WTC11 (cell line): ENCODE measurements around the gene CHRNA5. TPM values are rescaled to one million over a fixed set of nuclear protein-coding genes. Genes with fewer than 3 reads are reported as not detected.

ENCODE experiments used
- ATAC-seq: fragments of 200-7000 bp; cut with Tn5 transposase; 2 replicates; pipeline ENCODE4 v1.10.0; 2021; ENCODE audit warnings: mild to moderate bottlenecking, moderate library complexity
- CTCF ChIA-PET: fragments of 300-600 bp; sonication (Branson Sonifier 250); formaldehyde crosslinking; loops from one replicate; lab custom pipeline; 2021; ENCODE audit warnings: antibody characterized with exemption; lab: Charles Lee
- POLR2A ChIA-PET: fragments of 350-600 bp; sonication (Branson Sonifier 250); formaldehyde crosslinking; loops from one replicate; lab custom pipeline; 2021; ENCODE audit warnings: antibody characterized with exemption; lab: Charles Lee
- DNase-seq: peaks from one replicate; pipeline ENCODE4 v3.0.0; 2021; ENCODE audit warnings: low spot score
- H3K27ac Mint-ChIP-seq: 2 replicates; pipeline ENCODE4 v1.8.0; 2021; ENCODE audit warnings: mixed read lengths
- H3K27me3 Mint-ChIP-seq: 2 replicates; pipeline ENCODE4 v1.8.0; 2021; ENCODE audit warnings: low read depth, mild to moderate bottlenecking, moderate library complexity, mixed read lengths
- H3K36me3 Mint-ChIP-seq: 2 replicates; pipeline ENCODE4 v1.8.0; 2021; ENCODE audit warnings: mixed read lengths
- H3K4me1 Mint-ChIP-seq: 2 replicates; pipeline ENCODE4 v1.8.0; 2022; ENCODE audit warnings: mixed read lengths
- H3K4me3 Mint-ChIP-seq: 2 replicates; pipeline ENCODE4 v1.8.0; 2021; ENCODE audit warnings: mild to moderate bottlenecking, moderate library complexity, mixed read lengths
- H3K9me3 Mint-ChIP-seq: 2 replicates; pipeline ENCODE4 v1.8.0; 2021; ENCODE audit warnings: mixed read lengths
- AFF4 ChIP-seq: sonication (generic); formaldehyde crosslinking; IDR thresholded peaks from 2 replicates; pipeline ENCODE4 v1.8.1; 2023; ENCODE audit warnings: mild to moderate bottlenecking, missing genetic modification reagents, borderline replicate concordance
- ATF2 ChIP-seq: sonication (generic); formaldehyde crosslinking; IDR thresholded peaks from 2 replicates; pipeline ENCODE4 v1.8.1; 2022; ENCODE audit warnings: low read depth, missing genetic modification reagents, borderline replicate concordance
- CBFB ChIP-seq: sonication (generic); formaldehyde crosslinking; IDR thresholded peaks from 2 replicates; pipeline ENCODE4 v1.8.1; 2022; ENCODE audit warnings: mild to moderate bottlenecking, low read depth, missing genetic modification reagents
- CREB1 ChIP-seq: sonication (generic); formaldehyde crosslinking; IDR thresholded peaks from 2 replicates; pipeline ENCODE4 v1.8.0; 2023; ENCODE audit warnings: mild to moderate bottlenecking, missing genetic modification reagents
- CREM ChIP-seq: sonication (generic); formaldehyde crosslinking; IDR thresholded peaks from 2 replicates; pipeline ENCODE4 v1.8.1; 2022; ENCODE audit warnings: mild to moderate bottlenecking, missing genetic modification reagents, moderate library complexity
- E2F1 ChIP-seq: sonication (generic); formaldehyde crosslinking; IDR thresholded peaks from 2 replicates; pipeline ENCODE4 v1.8.0; 2022; ENCODE audit warnings: mild to moderate bottlenecking, missing genetic modification reagents
- ESRRA ChIP-seq: sonication (generic); formaldehyde crosslinking; IDR thresholded peaks from 2 replicates; pipeline ENCODE4 v1.8.1; 2022; ENCODE audit warnings: mild to moderate bottlenecking, missing genetic modification reagents, borderline replicate concordance
- FOXP4 ChIP-seq: sonication (generic); formaldehyde crosslinking; IDR thresholded peaks from 2 replicates; pipeline ENCODE4 v1.8.0; 2022; ENCODE audit warnings: mild to moderate bottlenecking, missing genetic modification reagents
- JAZF1 ChIP-seq: fragments of 250-450 bp; sonication (Bioruptor Pico); IDR thresholded peaks from 2 replicates; pipeline ENCODE4 v1.9.0; 2021; ENCODE audit warnings: moderate library complexity, mild to moderate bottlenecking, inconsistent platforms
- MXD4 ChIP-seq: fragments of 250-450 bp; sonication (Bioruptor Pico); IDR thresholded peaks from 2 replicates; pipeline ENCODE4 v1.8.0; 2021; ENCODE audit warnings: mild to moderate bottlenecking, moderate library complexity, borderline replicate concordance
- NR2C2 ChIP-seq: sonication (generic); formaldehyde crosslinking; IDR thresholded peaks from 2 replicates; pipeline ENCODE4 v1.8.0; 2022; ENCODE audit warnings: mild to moderate bottlenecking, missing genetic modification reagents
- SMAD3 ChIP-seq: sonication (generic); formaldehyde crosslinking; IDR thresholded peaks from 2 replicates; pipeline ENCODE4 v1.8.0; 2022; ENCODE audit warnings: missing genetic modification reagents, mild to moderate bottlenecking, borderline replicate concordance
- SMAD4 ChIP-seq: sonication (generic); formaldehyde crosslinking; IDR thresholded peaks from 2 replicates; pipeline ENCODE4 v1.8.0; 2022; ENCODE audit warnings: mild to moderate bottlenecking, missing genetic modification reagents
- ZMAT4 ChIP-seq: fragments of 250-450 bp; sonication (Bioruptor Pico); IDR thresholded peaks from 2 replicates; pipeline ENCODE4 v1.9.0; 2021; ENCODE audit warnings: mild to moderate bottlenecking
- ZNF138 ChIP-seq: sonication (generic); formaldehyde crosslinking; conservative IDR thresholded peaks from 2 replicates; pipeline ENCODE4 v1.8.1; 2022; ENCODE audit warnings: mild to moderate bottlenecking, moderate library complexity, missing genetic modification reagents
- ZNF263 ChIP-seq: sonication (generic); formaldehyde crosslinking; IDR thresholded peaks from 2 replicates; pipeline ENCODE4 v1.8.1; 2022; ENCODE audit warnings: low read depth, mild to moderate bottlenecking, moderate library complexity, missing genetic modification reagents
- ZNF425 ChIP-seq: fragments of 250-450 bp; sonication (Bioruptor Pico); conservative IDR thresholded peaks from 2 replicates; pipeline ENCODE4 v1.9.0; 2021; ENCODE audit warnings: mild to moderate bottlenecking
- ZNF671 ChIP-seq: fragments of 250-450 bp; sonication (Bioruptor Pico); IDR thresholded peaks from 2 replicates; pipeline ENCODE4 v1.8.0; 2021; ENCODE audit warnings: mild to moderate bottlenecking
- total RNA-seq: library from RNA; stranded (reverse); gene quantifications from 3 replicates; pipeline ENCODE4 v1.2.3, GENCODE V29; 2021

Gene CHRNA5
- total RNA-seq, 1 experiment from 2014 or later: 21.0 TPM

- Mint-ChIP-seq H3K27me3 (peaks cover 20% of the 10 kb centered on the region), H3K27ac (no peak overlapping the region), H3K9me3 (no peaks in the 10 kb centered on the region), H3K4me3 (no peak overlapping the region), H3K36me3 (peaks cover 9% of the 10 kb centered on the region), H3K4me1 (peaks cover 4% of the 10 kb centered on the region)
- ATAC-seq (no peak), DNase-seq (no peak)
- POLR2A ChIA-PET: no interaction called here
- no peak for TF ChIP-seq NR2C2 (CRISPR knock-in tag)
- no peak for TF ChIP-seq ATF2
- no peak for TF ChIP-seq FOXP4 (CRISPR knock-in tag)
- no peak for TF ChIP-seq CREB1 (CRISPR knock-in tag)
- no peak for TF ChIP-seq ESRRA (CRISPR knock-in tag)
- TF ChIP-seq CBFB (CRISPR knock-in tag): no peak
- no peak for TF ChIP-seq CREM (CRISPR knock-in tag)
- TF ChIP-seq JAZF1: no peak
- no peak for TF ChIP-seq E2F1
- TF ChIP-seq SMAD4: no peak
- TF ChIP-seq SMAD3 (CRISPR knock-in tag): no peak
- no peak for TF ChIP-seq AFF4
- no peak for TF ChIP-seq ZMAT4 (CRISPR knock-in tag)
- TF ChIP-seq ZNF425 (CRISPR knock-in tag): no peak
- TF ChIP-seq ZNF671 (CRISPR knock-in tag): no peak
- TF ChIP-seq ZNF138: no peak
- TF ChIP-seq MXD4: no peak
- no peak for TF ChIP-seq ZNF263 (CRISPR knock-in tag)
- CTCF ChIA-PET: interaction anchor here (0.8 kb wide), 1 partner anchor 12 kb away, joined by 6 read pairs; no protein-coding TSS in a partner anchor
These were observed 61.2 kb downstream of the CHRNA5 start for GRCh38 chr15:78626381-78626995.
